HepG2 (cell line): Measurements from ENCODE around the gene EI24. TPM values are rescaled to one million over a fixed set of nuclear protein-coding genes. Genes with fewer than 3 reads are reported as not detected.
A peak's percentile ranks its signal among the peaks of the same experiment; 100 is the strongest.

Experiments used
- CBX2 ChIP-seq, 2 experiments: fragments of 200-600 bp in 1 of 2; sonication (generic); formaldehyde crosslinking in 1 of 2; IDR thresholded peaks; 2 replicates each; pipeline versions ENCODE4 v1.7.0 to v1.8.1; 2018 to 2022; ENCODE audit warnings: low read depth in 2 of 2, low read length in 1 of 2, mild to moderate bottlenecking in 1 of 2, missing genetic modification reagents in 1 of 2
- FOSL2 ChIP-seq: sonication (generic); formaldehyde crosslinking; IDR thresholded peaks from 2 replicates; pipeline ENCODE4 v1.4.0; 2020; ENCODE audit warnings: missing genetic modification reagents
- KAT7 ChIP-seq: IDR thresholded peaks from 2 replicates; pipeline ENCODE4 v1.6.1; 2018; ENCODE audit warnings: borderline replicate concordance, missing compliant biosample characterization
- MAFF ChIP-seq: IDR thresholded peaks from 2 replicates; pipeline ENCODE4 v1.6.1; 2011; ENCODE audit warnings: low read depth, low read length, improper control_type of control experiment
- MED13 ChIP-seq: sonication (generic); formaldehyde crosslinking; IDR thresholded peaks from 2 replicates; pipeline ENCODE4 v1.5.0; 2020; ENCODE audit warnings: missing genetic modification reagents
- MLLT10 ChIP-seq: sonication (generic); formaldehyde crosslinking; IDR thresholded peaks from 2 replicates; pipeline ENCODE4 v1.4.0; 2020; ENCODE audit warnings: missing genetic modification reagents
- SPEN ChIP-seq: sonication (generic); formaldehyde crosslinking; IDR thresholded peaks from 2 replicates; pipeline ENCODE4 v1.5.1; 2020; ENCODE audit warnings: low read depth, mild to moderate bottlenecking, missing genetic modification reagents
- U2AF1 ChIP-seq: fragments of 200-400 bp; formaldehyde crosslinking; optimal IDR thresholded peaks from 2 replicates; pipeline ENCODE3; 2017; ENCODE audit warnings: mild to moderate bottlenecking, low read depth, low read length
- ZNF382 ChIP-seq: sonication (generic); formaldehyde crosslinking; IDR thresholded peaks from 2 replicates; pipeline ENCODE4 v1.5.0; 2020; ENCODE audit warnings: missing genetic modification reagents, mild to moderate bottlenecking, borderline replicate concordance
- ZNF431 ChIP-seq: sonication (generic); formaldehyde crosslinking; IDR thresholded peaks from 2 replicates; pipeline ENCODE4 v1.9.0; 2022; ENCODE audit warnings: missing genetic modification reagents, low read depth, mild to moderate bottlenecking, borderline replicate concordance
- ZNF597 ChIP-seq: sonication (generic); formaldehyde crosslinking; IDR thresholded peaks from 2 replicates; pipeline ENCODE4 v1.5.0; 2020; ENCODE audit warnings: missing genetic modification reagents
- polyA plus RNA-seq, 8 experiments: library from polyadenylated mRNA; depleted of rRNA in 3 of 8; stranded (reverse) in 7 of 8; unstranded in 1 of 8; fragments of >200 nt; fragmentation: Illumina TruSeq in 4 of 8; extraction: Trizol in 4 of 8; gene quantifications; 2 replicates each; pipeline versions ENCODE4 v1.2.1 to v1.2.3, GENCODE V29; 2011 to 2016; ENCODE audit warnings: low read depth in 4 of 8, missing spikeins in 1 of 8, mixed read lengths in 1 of 8; ENCODE audit not compliant: insufficient read depth in 1 of 8
- total RNA-seq, 5 experiments: library from RNA; depleted of rRNA; stranded (reverse); fragments of >200 nt; fragmentation: Illumina TruSeq; extraction: Trizol; gene quantifications; 2 replicates each; pipeline ENCODE4 v1.2.3, GENCODE V29; 2016; ENCODE audit warnings: low read depth in 1 of 5
- TF ChIP-seq, protein P1 (sequence below): sonication (generic); formaldehyde crosslinking; IDR thresholded peaks from 2 replicates; pipeline ENCODE4 v1.4.0; 2020; ENCODE audit warnings: mild to moderate bottlenecking, missing genetic modification reagents
- TF ChIP-seq, protein P2 (sequence below): sonication (generic); formaldehyde crosslinking; IDR thresholded peaks from 2 replicates; pipeline ENCODE4 v1.8.0; 2022; ENCODE audit warnings: mild to moderate bottlenecking, missing genetic modification reagents; ENCODE audit not compliant: insufficient replicate concordance

EI24 gene
- total and polyA plus RNA-seq, 2 of the 13 experiments (the other 11 are each of a cell fraction or from before 2014, with no cell fraction given): 84.7 to 126 TPM

GRCh38 chr11:125625630-125626287, 56.5 kb downstream of the EI24 start (continued):
- TF ChIP-seq, protein P1, sequence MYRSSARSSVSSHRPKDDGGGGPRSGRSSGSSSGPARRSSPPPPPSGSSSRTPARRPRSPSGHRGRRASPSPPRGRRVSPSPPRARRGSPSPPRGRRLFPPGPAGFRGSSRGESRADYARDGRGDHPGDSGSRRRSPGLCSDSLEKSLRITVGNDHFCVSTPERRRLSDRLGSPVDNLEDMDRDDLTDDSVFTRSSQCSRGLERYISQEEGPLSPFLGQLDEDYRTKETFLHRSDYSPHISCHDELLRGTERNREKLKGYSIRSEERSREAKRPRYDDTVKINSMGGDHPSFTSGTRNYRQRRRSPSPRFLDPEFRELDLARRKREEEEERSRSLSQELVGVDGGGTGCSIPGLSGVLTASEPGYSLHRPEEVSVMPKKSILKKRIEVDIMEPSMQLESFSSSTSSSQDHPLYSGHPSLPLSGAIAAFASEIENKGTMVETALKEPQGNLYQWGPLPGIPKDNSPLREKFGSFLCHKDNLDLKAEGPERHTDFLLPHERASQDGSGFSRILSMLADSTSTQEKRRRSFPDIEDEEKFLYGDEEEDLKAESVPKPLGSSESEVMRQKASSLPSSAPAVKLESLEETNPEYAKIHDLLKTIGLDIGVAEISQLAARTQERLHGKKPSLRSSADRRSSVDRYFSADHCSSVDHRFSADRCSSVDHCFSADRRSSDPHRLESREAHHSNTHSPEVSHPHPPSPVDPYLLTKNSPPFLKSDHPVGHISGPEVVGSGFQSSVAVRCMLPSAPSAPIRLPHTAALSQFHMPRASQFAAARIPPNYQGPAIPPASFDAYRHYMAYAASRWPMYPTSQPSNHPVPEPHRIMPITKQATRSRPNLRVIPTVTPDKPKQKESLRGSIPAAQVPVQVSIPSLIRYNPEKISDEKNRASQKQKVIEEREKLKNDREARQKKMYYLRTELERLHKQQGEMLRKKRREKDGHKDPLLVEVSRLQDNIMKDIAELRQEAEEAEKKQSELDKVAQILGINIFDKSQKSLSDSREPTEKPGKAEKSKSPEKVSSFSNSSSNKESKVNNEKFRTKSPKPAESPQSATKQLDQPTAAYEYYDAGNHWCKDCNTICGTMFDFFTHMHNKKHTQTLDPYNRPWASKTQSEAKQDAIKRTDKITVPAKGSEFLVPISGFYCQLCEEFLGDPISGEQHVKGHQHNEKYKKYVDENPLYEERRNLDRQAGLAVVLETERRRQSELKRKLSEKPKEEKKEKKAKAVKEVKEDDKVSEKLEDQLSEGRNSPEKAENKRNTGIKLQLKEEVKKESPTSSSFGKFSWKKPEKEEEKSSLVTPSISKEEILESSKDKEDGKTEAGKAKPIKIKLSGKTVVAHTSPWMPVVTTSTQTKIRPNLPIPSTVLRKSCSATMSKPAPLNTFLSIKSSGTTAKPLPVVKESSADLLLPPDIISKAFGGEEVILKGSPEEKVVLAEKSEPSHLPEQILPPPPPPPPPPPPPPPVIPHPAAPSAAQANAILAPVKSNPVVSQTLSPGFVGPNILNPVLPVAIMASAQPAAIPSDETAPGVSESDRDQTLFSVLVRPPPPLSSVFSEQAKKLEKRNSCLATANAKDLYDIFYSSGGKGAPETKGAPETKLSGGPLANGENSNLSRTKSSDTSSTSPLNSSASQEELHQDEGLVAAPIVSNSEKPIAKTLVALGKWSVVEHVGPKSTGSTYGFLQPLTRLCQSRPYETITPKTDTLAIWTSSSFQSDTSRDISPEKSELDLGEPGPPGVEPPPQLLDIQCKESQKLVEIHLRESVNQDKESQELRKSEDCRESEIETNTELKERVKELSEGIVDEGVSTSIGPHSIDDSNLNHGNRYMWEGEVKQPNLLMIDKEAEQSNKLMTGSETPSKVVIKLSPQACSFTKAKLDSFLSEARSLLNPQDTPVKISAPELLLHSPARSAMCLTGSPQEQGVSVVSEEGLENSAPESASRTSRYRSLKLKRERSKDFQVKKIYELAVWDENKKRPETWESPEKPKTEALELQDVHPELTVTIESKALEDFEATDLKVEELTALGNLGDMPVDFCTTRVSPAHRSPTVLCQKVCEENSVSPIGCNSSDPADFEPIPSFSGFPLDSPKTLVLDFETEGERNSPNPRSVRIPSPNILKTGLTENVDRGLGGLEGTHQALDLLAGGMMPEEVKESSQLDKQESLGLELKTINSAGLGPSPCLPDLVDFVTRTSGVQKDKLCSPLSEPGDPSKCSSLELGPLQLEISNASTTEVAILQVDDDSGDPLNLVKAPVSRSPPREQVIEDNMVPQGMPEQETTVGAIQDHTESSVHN: no peak
- no peak for TF ChIP-seq MLLT10 (CRISPR knock-in tag)
- peak; percentile 93; the same call in 1 of the 2 replicates for TF ChIP-seq SPEN (CRISPR knock-in tag)
- peak; percentile 87; the same call in 1 of the 2 replicates for TF ChIP-seq MED13 (CRISPR knock-in tag)
- TF ChIP-seq FOSL2: peak; percentile 36; the same call in 1 of the 2 replicates
- no peak for TF ChIP-seq ZNF382 (CRISPR knock-in tag)
- TF ChIP-seq CBX2 (IDR thresholded peaks at IDR 0.05; ENCODE audit: low read depth, low read length): no peak
- no peak for TF ChIP-seq CBX2 (CRISPR knock-in tag; IDR thresholded peaks at IDR 0.05; ENCODE audit: low read depth)
- TF ChIP-seq KAT7 (CRISPR knock-in tag): peak; percentile 86
- TF ChIP-seq ZNF597 (CRISPR knock-in tag): no peak
- TF ChIP-seq ZNF431 (CRISPR knock-in tag): peak; percentile 52; the same call in 1 of the 2 replicates
- TF ChIP-seq, protein P2, sequence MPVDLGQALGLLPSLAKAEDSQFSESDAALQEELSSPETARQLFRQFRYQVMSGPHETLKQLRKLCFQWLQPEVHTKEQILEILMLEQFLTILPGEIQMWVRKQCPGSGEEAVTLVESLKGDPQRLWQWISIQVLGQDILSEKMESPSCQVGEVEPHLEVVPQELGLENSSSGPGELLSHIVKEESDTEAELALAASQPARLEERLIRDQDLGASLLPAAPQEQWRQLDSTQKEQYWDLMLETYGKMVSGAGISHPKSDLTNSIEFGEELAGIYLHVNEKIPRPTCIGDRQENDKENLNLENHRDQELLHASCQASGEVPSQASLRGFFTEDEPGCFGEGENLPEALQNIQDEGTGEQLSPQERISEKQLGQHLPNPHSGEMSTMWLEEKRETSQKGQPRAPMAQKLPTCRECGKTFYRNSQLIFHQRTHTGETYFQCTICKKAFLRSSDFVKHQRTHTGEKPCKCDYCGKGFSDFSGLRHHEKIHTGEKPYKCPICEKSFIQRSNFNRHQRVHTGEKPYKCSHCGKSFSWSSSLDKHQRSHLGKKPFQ: peak; percentile 85
- TF ChIP-seq U2AF1: peak; percentile 33
- no peak for TF ChIP-seq MAFF
